Measurements from ENCODE around the gene IGFALS. TPM values are rescaled to one million over a fixed set of nuclear protein-coding genes. Genes with fewer than 3 reads are reported as not detected.

Gene IGFALS
- total RNA-seq, 1 experiment from 2014 or later, result not detected

DNA sequence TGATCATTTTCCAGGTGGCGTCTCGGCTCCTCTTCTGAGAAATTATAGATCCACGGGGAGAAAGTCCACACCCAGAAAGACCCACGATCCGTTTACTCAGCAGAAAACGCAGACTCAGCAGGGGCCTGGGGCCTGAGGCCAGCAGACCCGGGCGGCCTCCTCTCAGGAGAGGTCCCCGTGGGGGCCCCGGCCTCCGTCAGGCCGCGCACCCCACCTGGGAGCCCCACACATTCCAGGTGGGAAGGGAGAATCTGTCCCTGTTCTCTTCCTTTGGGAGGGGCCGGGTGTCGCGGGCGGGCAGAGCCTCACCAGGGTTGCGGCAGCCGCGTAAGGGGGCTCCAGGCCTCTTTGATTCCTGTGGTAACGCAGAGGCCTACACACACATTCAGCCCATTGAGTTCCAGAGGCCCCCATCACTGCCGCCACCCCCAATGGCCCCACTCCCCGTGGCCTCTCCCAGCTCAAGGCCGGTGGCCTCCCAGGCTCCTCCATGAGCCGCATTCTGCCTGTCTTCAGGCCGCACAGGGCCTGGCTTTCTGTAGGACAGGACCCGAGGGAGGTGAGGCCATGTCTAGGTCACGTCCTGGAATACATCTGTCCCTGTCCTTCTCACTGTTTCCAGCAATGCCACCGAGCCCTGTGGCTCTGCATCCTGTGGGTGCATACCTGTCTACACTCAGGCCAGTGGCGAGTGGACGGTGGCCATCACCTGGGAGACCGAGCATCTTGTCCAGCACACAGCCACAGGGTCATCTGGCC lies 1.6 kb upstream of the IGFALS start:
- no peaks in the 10 kb centered on the region for H4K20me1 ChIP-seq (ENCODE audit: insufficient read depth)
- no peaks in the 10 kb centered on the region for H3F3A ChIP-seq (ENCODE audit: insufficient read depth, low read depth)
- no peak overlapping the region for H3K4me2 ChIP-seq
- H3K4me3 ChIP-seq, result no peak overlapping the region
- no peaks in the 10 kb centered on the region for H3K9me2 ChIP-seq (ENCODE audit: insufficient read depth)
- H3K4me1 ChIP-seq (replicated peaks; ENCODE audit: insufficient read depth), result no peaks in the 10 kb centered on the region
- TF ChIP-seq EZH2 (IDR thresholded peaks at IDR 0.05; ENCODE audit: low read depth) (no peak), CTCF (conservative IDR thresholded peaks at IDR 0.05) (no peak)
- peaks cover 5% of the 10 kb centered on the region; the same call in 1 of the 2 replicates for H3K9me3 ChIP-seq (ENCODE audit: insufficient read depth, low read depth)
- BruUV-seq (replicated peaks), result no TSS peak
- H3K36me3 ChIP-seq (ENCODE audit: low read depth), result no peaks in the 10 kb centered on the region
- H2AFZ ChIP-seq, result no peak overlapping the region
- H3K27ac ChIP-seq, result no peak overlapping the region
- intact Hi-C loops (cut with micrococcal nuclease; ENCODE audit: unreplicated experiment), result no loop called here
- no peaks in the 10 kb centered on the region for H3K27me3 ChIP-seq (ENCODE audit: insufficient read depth, low read depth)
- POLR2A ChIA-PET (ENCODE audit: unreplicated experiment), result no interaction called here
- CTCF ChIA-PET, result no interaction called here
- no peak for DNase-seq
- no peaks in the 10 kb centered on the region for H3K79me2 ChIP-seq (ENCODE audit: low read depth)

GRCh38 chr16:1794221-1794871 lies 841 bp upstream of the IGFALS start:
- POLR2A ChIA-PET (ENCODE audit: unreplicated experiment), result no interaction called here
- no peaks in the 10 kb centered on the region for H3F3A ChIP-seq (ENCODE audit: insufficient read depth, low read depth)

More at GRCh38 chr16:1794221-1794871, 841 bp upstream of the IGFALS start:
- intact Hi-C loops (cut with micrococcal nuclease; ENCODE audit: unreplicated experiment), result no loop called here
- H3K79me2 ChIP-seq (ENCODE audit: low read depth), result no peaks in the 10 kb centered on the region
- H3K4me2 ChIP-seq, result no peak overlapping the region
- no peaks in the 10 kb centered on the region for H3K27me3 ChIP-seq (ENCODE audit: insufficient read depth, low read depth)
- H3K9me3 ChIP-seq (ENCODE audit: insufficient read depth, low read depth), result peaks cover 5% of the 10 kb centered on the region; the same call in 1 of the 2 replicates
- DNase-seq, result no peak
- H3K4me3 ChIP-seq, result no peak overlapping the region
- H3K9me2 ChIP-seq (ENCODE audit: insufficient read depth), result no peaks in the 10 kb centered on the region
- CTCF ChIA-PET, result no interaction called here
- no peaks in the 10 kb centered on the region for H4K20me1 ChIP-seq (ENCODE audit: insufficient read depth)
- no peaks in the 10 kb centered on the region for H3K4me1 ChIP-seq (replicated peaks; ENCODE audit: insufficient read depth)
- BruUV-seq (replicated peaks), result no TSS peak
- H2AFZ ChIP-seq, result no peak overlapping the region
- H3K36me3 ChIP-seq (ENCODE audit: low read depth), result no peaks in the 10 kb centered on the region
- H3K27ac ChIP-seq, result no peak overlapping the region
- no peak for TF ChIP-seq CTCF (conservative IDR thresholded peaks at IDR 0.05)
- no peak for TF ChIP-seq EZH2 (IDR thresholded peaks at IDR 0.05; ENCODE audit: low read depth)
